Gastrocnemius medialis (tissue), 4 donors: ENCODE results near the gene UQCC3. TPM values are rescaled to one million over a fixed set of nuclear protein-coding genes. Genes with fewer than 3 reads are reported as not detected.
A peak's percentile ranks its signal among the peaks of the same experiment; 100 is the strongest.

Experiments
- ATAC-seq, 2 donors: fragments of 150-250 bp; one replicate each; pipeline ENCODE4 v1.9.1; 2016
- DNase-seq, 2 donors: peaks; one replicate each; pipeline ENCODE4 v3.0.0-alpha.2; 2019
- H3K27ac ChIP-seq, 4 donors: fragments of 200-600 bp; sonication (generic); 1 replicate in 1 of 4; 2 replicates in 3 of 4; pipeline ENCODE4 v1.5.1; 2016 to 2018; ENCODE audit warnings: mild to moderate bottlenecking in 2 of 4, moderate library complexity in 1 of 4
- H3K27me3 ChIP-seq, 3 donors: fragments of 200-600 bp; sonication (generic) in 2 of 3; 1 replicate in 1 of 3; 2 replicates in 2 of 3; pipeline versions ENCODE4 v1.5.1 to v1.6.0; 2016 to 2019; ENCODE audit warnings: mild to moderate bottlenecking in 1 of 3, moderate library complexity in 1 of 3
- H3K36me3 ChIP-seq, 2 donors: fragments of 200-600 bp; sonication (generic) in 1 of 2; one replicate each; pipeline ENCODE4 v1.5.1; 2017 to 2018
- H3K4me1 ChIP-seq, 2 donors: fragments of 200-600 bp; sonication (generic) in 1 of 2; one replicate each; pipeline ENCODE4 v1.5.1; 2016 to 2017; ENCODE audit warnings: mild to moderate bottlenecking in 2 of 2
- H3K4me3 ChIP-seq, 4 donors: fragments of 200-600 bp; sonication (generic) in 3 of 4; 1 replicate in 1 of 4; 2 replicates in 3 of 4; pipeline ENCODE4 v1.5.1; 2016 to 2019; ENCODE audit warnings: mild to moderate bottlenecking in 2 of 4
- H3K9me3 ChIP-seq, 3 donors: fragments of 200-600 bp; sonication (generic) in 2 of 3; 1 replicate in 1 of 3; 2 replicates in 2 of 3; pipeline ENCODE4 v1.5.1; 2016 to 2019
- POLR2A ChIP-seq, 2 donors: fragments of 450-650 bp; IDR thresholded peaks; one replicate each; pipeline ENCODE4 v1.6.1; 2017; ENCODE audit warnings: antibody characterized with exemption in 2 of 2, mild to moderate bottlenecking in 2 of 2, moderate library complexity in 2 of 2
- in situ Hi-C, 4 donors: fragments of 200-750 bp; cut with MboI; loops; one replicate each; pipeline versions ENCODE4 v1.15.0 to v1.8.0; 2017; ENCODE audit warnings: low sequenced_read_pairs in 4 of 4
- intact Hi-C: fragments of 100-400 bp; cut with DNase I; formaldehyde crosslinking; loops from one replicate; pipeline ENCODE4 v1.15.1; 2023; ENCODE audit warnings: low total_unique reads
- total RNA-seq, 4 donors: library from RNA; depleted of rRNA; stranded (reverse); fragments of >200 nt; gene quantifications; one replicate each; pipeline versions ENCODE4 v1.1.0 to v1.2.3, GENCODE V29; 2016
- TF ChIP-seq, protein P1 (sequence below), 5 experiments: fragments of 450-650 bp in 3 of 5; fragments of 200-600 bp in 2 of 5; sonication (generic) in 2 of 5; IDR thresholded peaks in 4 of 5; conservative IDR thresholded peaks in 1 of 5; 1 replicate in 4 of 5; 2 replicates in 1 of 5; pipeline ENCODE4 v1.5.1; 2016 to 2019; ENCODE audit warnings: antibody characterized with exemption in 5 of 5, mild to moderate bottlenecking in 3 of 5, moderate library complexity in 3 of 5

The UQCC3 gene
- total RNA-seq, 4 donors from 2014 or later = 6.4 to 11.7 (median 9.0) TPM

DNA sequence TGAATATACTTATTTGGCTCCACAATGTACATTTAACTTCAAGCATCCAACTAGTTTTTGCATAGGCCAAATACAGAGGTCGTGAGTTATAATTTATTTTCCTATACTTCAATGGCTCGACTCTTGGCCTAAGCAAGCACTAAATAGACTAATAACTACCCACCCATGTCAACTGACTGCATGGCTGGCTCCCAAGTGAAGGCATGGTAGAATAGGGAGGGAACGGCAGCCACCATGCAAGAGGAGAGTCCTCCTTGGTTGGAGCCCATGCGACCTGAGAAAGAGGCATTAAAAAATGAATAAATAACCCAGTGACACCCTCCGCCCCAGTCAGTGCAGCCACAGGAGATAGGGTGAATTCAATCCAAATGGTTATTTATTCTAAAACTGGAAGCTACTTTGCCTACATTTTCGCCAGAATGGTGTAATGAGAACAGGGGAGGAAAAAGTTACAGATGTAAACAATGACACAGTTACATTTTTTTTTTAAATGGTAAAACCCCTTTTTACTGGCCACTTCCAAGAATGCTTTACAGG lies 40.9 kb downstream of the UQCC3 start:
- intact Hi-C loops (no loop called here), in situ Hi-C loops (loop anchor here in 1 of 4 donors (25.0 kb wide), 1 partner anchor 100 kb away; the partner anchor contains the start of genes B3GAT3, EML3, MTA2 and ROM1)
- Histone ChIP-seq H3K36me3 (peaks cover 0 to 53% of the 10 kb centered on the region in 2 donors), H3K4me3 (no peak overlapping the region), H3K9me3 (no peaks in the 10 kb centered on the region), H3K4me1 (peaks cover 16 to 28% of the 10 kb centered on the region in 2 donors), H3K27me3 (no peaks in the 10 kb centered on the region), H3K27ac (peak overlapping the region; percentile 42 to 74 (median 60))
- no peak for DNase-seq
- no peak for TF ChIP-seq POLR2A (IDR thresholded peaks at IDR 0.05)
- TF ChIP-seq, protein P1, sequence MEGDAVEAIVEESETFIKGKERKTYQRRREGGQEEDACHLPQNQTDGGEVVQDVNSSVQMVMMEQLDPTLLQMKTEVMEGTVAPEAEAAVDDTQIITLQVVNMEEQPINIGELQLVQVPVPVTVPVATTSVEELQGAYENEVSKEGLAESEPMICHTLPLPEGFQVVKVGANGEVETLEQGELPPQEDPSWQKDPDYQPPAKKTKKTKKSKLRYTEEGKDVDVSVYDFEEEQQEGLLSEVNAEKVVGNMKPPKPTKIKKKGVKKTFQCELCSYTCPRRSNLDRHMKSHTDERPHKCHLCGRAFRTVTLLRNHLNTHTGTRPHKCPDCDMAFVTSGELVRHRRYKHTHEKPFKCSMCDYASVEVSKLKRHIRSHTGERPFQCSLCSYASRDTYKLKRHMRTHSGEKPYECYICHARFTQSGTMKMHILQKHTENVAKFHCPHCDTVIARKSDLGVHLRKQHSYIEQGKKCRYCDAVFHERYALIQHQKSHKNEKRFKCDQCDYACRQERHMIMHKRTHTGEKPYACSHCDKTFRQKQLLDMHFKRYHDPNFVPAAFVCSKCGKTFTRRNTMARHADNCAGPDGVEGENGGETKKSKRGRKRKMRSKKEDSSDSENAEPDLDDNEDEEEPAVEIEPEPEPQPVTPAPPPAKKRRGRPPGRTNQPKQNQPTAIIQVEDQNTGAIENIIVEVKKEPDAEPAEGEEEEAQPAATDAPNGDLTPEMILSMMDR (IDR thresholded peaks at IDR 0.05 in 4 of 5, conservative IDR thresholded peaks at IDR 0.05 in 1 of 5) = no peak
- ATAC-seq = no peak

DNA sequence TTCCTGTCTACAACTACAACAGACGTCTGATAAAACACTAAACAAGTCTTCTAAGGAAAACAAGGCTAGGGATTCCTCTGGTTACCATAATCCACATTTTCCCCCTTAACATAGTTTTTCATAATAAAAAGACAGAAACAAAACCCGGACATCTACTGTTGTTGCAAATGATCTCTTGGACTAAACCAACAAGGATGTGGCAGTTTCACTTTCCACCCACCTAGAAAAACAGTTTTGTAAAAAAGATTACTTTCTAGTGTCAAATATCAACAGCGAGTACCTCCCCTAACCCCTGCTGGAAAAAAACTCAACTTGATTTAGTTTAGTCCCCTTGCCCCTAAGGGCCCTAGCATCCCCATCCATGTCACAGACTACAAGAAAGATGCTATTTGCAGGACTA lies 41.4 kb downstream of the UQCC3 start:
- H3K4me1 ChIP-seq = peaks cover 16 to 28% of the 10 kb centered on the region in 2 donors
- ATAC-seq (no peak), DNase-seq (no peak)
- peak overlapping the region; percentile 42 to 74 (median 60) for H3K27ac ChIP-seq
- TF ChIP-seq, protein P1 (IDR thresholded peaks at IDR 0.05 in 4 of 5, conservative IDR thresholded peaks at IDR 0.05 in 1 of 5) = no peak
- TF ChIP-seq POLR2A (IDR thresholded peaks at IDR 0.05) = no peak
- peaks cover 0 to 58% of the 10 kb centered on the region in 2 donors for H3K36me3 ChIP-seq
- intact Hi-C loops = no loop called here
- in situ Hi-C loops = loop anchor here in 1 of 4 donors (25.0 kb wide), 1 partner anchor 101 kb away; the partner anchor contains the start of genes B3GAT3, EML3, MTA2 and ROM1
- no peaks in the 10 kb centered on the region for H3K27me3 ChIP-seq
- no peak overlapping the region for H3K4me3 ChIP-seq
- no peaks in the 10 kb centered on the region for H3K9me3 ChIP-seq

DNA sequence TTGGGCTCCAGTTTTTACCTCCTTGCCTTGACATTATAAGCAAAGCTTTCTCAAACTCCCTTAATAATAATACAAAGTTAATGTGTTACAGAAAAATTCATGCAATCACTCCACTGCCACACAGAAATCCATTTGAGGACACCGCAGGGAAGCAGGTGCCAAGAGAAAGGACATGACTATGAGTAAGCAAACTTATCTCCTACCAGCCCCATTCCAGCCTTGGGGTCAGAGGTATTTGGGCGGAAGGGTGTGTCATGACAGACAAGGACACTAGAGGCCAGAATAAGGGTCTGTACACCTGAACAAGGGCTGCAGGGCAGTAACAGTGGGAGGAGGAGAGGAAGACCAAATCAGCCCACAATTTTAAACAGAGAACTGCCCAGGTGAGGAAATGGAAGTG lies 41.9 kb downstream of the UQCC3 start:
- H3K4me1 ChIP-seq = peaks cover 14 to 30% of the 10 kb centered on the region in 2 donors
- intact Hi-C loops = no loop called here
- no peak for ATAC-seq

DNA sequence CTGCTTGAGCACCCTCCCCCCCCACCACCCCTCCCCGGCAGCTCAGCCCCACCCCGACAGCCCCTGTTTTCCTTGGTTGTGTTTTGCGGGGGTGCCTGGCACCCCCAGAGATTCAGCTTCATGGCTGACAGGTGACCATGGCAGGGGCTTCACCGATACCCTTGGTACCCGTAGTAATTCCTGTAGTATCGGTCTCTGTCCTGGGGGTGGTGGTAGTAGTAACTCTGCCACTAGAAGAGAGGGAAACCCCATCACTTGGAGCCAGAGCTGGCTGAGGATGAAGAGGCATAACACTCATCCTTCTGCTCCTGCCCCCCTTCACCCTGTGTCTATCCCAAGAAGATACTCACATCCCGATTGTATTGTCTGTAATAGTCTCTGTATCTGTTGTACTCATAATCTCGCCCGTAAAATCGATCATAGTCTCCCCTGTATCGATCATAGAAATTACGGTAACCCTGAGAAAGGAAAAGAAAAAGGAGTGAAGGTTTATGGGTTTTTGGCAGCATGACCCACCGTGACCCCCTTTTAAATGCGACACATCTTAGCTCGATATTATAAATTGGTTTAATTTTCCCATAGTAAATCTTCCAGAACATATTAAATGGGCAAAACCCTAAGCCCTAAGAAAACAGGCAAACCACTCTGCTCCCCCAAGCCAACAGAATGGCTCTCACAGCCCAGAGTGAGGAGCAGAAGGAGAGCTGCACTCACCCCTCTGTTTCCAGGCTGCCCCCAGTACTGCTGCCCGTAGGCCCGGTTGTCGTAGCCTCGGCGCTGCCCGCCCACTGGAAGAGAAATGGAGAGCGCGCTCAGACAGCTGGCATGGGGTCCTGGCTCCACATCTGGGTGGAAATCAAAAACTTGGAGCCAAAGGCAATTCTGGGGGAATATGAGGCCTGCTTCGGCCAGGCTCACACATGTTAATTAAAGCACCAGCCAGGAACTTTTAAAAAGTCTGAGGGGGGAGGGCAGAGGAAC lies 44.0 kb downstream of the UQCC3 start:
- DNase-seq = no peak
- ATAC-seq = no peak
- Histone ChIP-seq H3K4me3 (no peak overlapping the region), H3K4me1 (peaks cover 0 to 19% of the 10 kb centered on the region in 2 donors), H3K27me3 (no peaks in the 10 kb centered on the region), H3K9me3 (no peaks in the 10 kb centered on the region), H3K36me3 (peaks cover 3 to 82% of the 10 kb centered on the region in 2 donors), H3K27ac (peak overlapping the region in 2 of 4 donors; percentile 11 to 41)
- intact Hi-C loops = no loop called here
- in situ Hi-C loops = loop anchor here in 1 of 4 donors (25.0 kb wide), 1 partner anchor 103 kb away; the partner anchor contains the start of genes B3GAT3, EML3, MTA2 and ROM1
- no peak for TF ChIP-seq POLR2A (IDR thresholded peaks at IDR 0.05)
- TF ChIP-seq, protein P1 (IDR thresholded peaks at IDR 0.05 in 4 of 5, conservative IDR thresholded peaks at IDR 0.05 in 1 of 5) = no peak

More for the DNA sequence above, 41.9 kb downstream of the UQCC3 start:
- H3K27ac ChIP-seq = peak overlapping the region; percentile 42 to 74 (median 60)
- H3K27me3 ChIP-seq = no peaks in the 10 kb centered on the region
- TF ChIP-seq, protein P1 (IDR thresholded peaks at IDR 0.05 in 4 of 5, conservative IDR thresholded peaks at IDR 0.05 in 1 of 5) = no peak
- no peak for TF ChIP-seq POLR2A (IDR thresholded peaks at IDR 0.05)
- H3K36me3 ChIP-seq = peaks cover 0 to 63% of the 10 kb centered on the region in 2 donors
- in situ Hi-C loops = loop anchor here in 1 of 4 donors (25.0 kb wide), 1 partner anchor 101 kb away; the partner anchor contains the start of genes B3GAT3, EML3, MTA2 and ROM1
- DNase-seq = no peak
- no peaks in the 10 kb centered on the region for H3K9me3 ChIP-seq
- no peak overlapping the region for H3K4me3 ChIP-seq
